Lower leg skin (tissue), 3 donors: Measurements from ENCODE around the gene IBSP.

Experiments
- CTCF ChIP-seq, 3 donors: fragments of 450-650 bp; IDR thresholded peaks; one replicate each; pipeline ENCODE4 v1.5.1; 2016; ENCODE audit warnings: antibody characterized with exemption in 3 of 3, mild to moderate bottlenecking in 3 of 3, moderate library complexity in 2 of 3
- POLR2A ChIP-seq, 2 donors: fragments of 450-650 bp; IDR thresholded peaks; one replicate each; pipeline ENCODE4 v1.6.1; 2016 to 2017; ENCODE audit warnings: antibody characterized with exemption in 2 of 2, mild to moderate bottlenecking in 1 of 2, moderate library complexity in 1 of 2

- TF ChIP-seq CTCF (IDR thresholded peaks at IDR 0.05) (no peak), POLR2A (IDR thresholded peaks at IDR 0.05) (no peak)
Observed at GRCh38 chr4:87758270-87758669, 41.1 kb upstream of the IBSP start.
